HG03135 (cell line): Measurements from ENCODE around the gene NSL1.
"Not testable (repeated sequence)": the region's sequence is repeated elsewhere in the genome, so short reads cannot be mapped to it uniquely, and the experiment has no call there.

Source experiments
- ATAC-seq: cut with Tn5 transposase; IDR thresholded peaks from one replicate; pipeline ENCODE4 v1.9.1; 2021; ENCODE audit warnings: mild to moderate bottlenecking, moderate library complexity; ENCODE audit not compliant: unreplicated experiment

The NSL1 gene

GRCh38 chr1:212752252-212752933 lies 39.2 kb downstream of the NSL1 start:
- no peak for ATAC-seq

GRCh38 chr1:212749821-212750535 lies 41.6 kb downstream of the NSL1 start:
- no peak for ATAC-seq

GRCh38 chr1:212746546-212746945 lies 45.0 kb downstream of the NSL1 start:
- no peak for ATAC-seq

- no peak for ATAC-seq
Observed at GRCh38 chr1:212745303-212745702, 46.3 kb downstream of the NSL1 start.

GRCh38 chr1:212743901-212744475 lies 47.6 kb downstream of the NSL1 start:
- ATAC-seq, result no peak

- ATAC-seq, result no peak
Observed at GRCh38 chr1:212738330-212738729, 53.2 kb downstream of the NSL1 start.

- ATAC-seq, result no peak
Observed at GRCh38 chr1:212737559-212737958, 54.0 kb downstream of the NSL1 start.

GRCh38 chr1:212733109-212733508 lies 58.5 kb downstream of the NSL1 start:
- ATAC-seq, result no peak

- no peak for ATAC-seq
Observed at GRCh38 chr1:212731630-212732029, 59.9 kb downstream of the NSL1 start.

- ATAC-seq, result no peak
Observed at GRCh38 chr1:212728606-212729005, 63.0 kb downstream of the NSL1 start.

- ATAC-seq, result no peak
Observed at GRCh38 chr1:212727386-212728181, 64.0 kb downstream of the NSL1 start.

GRCh38 chr1:212724679-212725078 lies 66.9 kb downstream of the NSL1 start:
- not testable (repeated sequence) for ATAC-seq

- no peak for ATAC-seq
Observed at GRCh38 chr1:212722270-212722957, 69.2 kb downstream of the NSL1 start.

GRCh38 chr1:212721388-212722247 lies 70.0 kb downstream of the NSL1 start:
- no peak for ATAC-seq

- ATAC-seq, result no peak
Observed at GRCh38 chr1:212719633-212720032, 71.9 kb downstream of the NSL1 start.

GRCh38 chr1:212718499-212718898 lies 73.1 kb downstream of the NSL1 start:
- no peak for ATAC-seq

GRCh38 chr1:212716161-212716560 lies 75.4 kb downstream of the NSL1 start:
- ATAC-seq, result no peak

GRCh38 chr1:212713465-212714136 lies 78.0 kb downstream of the NSL1 start:
- no peak for ATAC-seq
